Keratinocyte (primary cell): ENCODE data around the gene CA9.

Experiments used
- EZH2 ChIP-seq: IDR thresholded peaks from one replicate; pipeline ENCODE4 v1.6.1; 2012; ENCODE audit warnings: inconsistent platforms, mild to moderate bottlenecking, low read length, moderate library complexity
- TF ChIP-seq, protein P1 (sequence below), 3 experiments: IDR thresholded peaks in 1 of 3; conservative IDR thresholded peaks in 1 of 3; optimal IDR thresholded peaks in 1 of 3; 2 replicates in 2 of 3; 3 replicates in 1 of 3; pipeline versions ENCODE3 to v1.5.1; 2011; ENCODE audit warnings: low read length in 3 of 3, mild to moderate bottlenecking in 3 of 3, moderate library complexity in 2 of 3, control low read depth in 1 of 3, inconsistent platforms in 1 of 3; ENCODE audit not compliant: insufficient read depth in 2 of 3; ENCODE audit errors: extremely low read depth in 1 of 3

DNA sequence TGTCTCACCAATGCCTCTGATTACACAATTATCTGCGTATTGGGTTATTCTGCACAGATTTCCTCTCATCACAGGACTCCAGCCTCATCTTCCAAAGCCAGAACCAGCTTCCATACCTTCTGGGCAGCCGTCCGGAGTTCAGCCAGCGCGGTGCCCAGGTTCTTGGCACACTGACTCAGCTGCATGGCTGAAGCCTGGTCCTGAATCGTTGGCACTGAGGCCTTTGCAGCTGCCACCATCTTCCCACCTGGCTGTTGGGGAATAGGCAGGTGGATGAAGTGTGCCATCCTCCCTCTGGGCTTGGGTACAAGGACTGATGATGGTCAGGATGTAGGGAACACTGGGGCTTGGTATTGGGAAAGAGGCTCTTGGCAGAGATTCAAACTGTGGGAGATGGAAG is 40.4 kb downstream of the CA9 start:
- TF ChIP-seq, protein P1, sequence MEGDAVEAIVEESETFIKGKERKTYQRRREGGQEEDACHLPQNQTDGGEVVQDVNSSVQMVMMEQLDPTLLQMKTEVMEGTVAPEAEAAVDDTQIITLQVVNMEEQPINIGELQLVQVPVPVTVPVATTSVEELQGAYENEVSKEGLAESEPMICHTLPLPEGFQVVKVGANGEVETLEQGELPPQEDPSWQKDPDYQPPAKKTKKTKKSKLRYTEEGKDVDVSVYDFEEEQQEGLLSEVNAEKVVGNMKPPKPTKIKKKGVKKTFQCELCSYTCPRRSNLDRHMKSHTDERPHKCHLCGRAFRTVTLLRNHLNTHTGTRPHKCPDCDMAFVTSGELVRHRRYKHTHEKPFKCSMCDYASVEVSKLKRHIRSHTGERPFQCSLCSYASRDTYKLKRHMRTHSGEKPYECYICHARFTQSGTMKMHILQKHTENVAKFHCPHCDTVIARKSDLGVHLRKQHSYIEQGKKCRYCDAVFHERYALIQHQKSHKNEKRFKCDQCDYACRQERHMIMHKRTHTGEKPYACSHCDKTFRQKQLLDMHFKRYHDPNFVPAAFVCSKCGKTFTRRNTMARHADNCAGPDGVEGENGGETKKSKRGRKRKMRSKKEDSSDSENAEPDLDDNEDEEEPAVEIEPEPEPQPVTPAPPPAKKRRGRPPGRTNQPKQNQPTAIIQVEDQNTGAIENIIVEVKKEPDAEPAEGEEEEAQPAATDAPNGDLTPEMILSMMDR (optimal IDR thresholded peaks at IDR 0.05 in 1 of 3, IDR thresholded peaks at IDR 0.05 in 1 of 3, conservative IDR thresholded peaks at IDR 0.05 in 1 of 3; ENCODE audit: extremely low read depth in 1 of 3, insufficient read depth in 2 of 3, low read length in 3 of 3): no peak
- no peak for TF ChIP-seq EZH2
